Mammary microvascular endothelial cell (primary cell): Measurements from ENCODE around the gene KRTAP1-3. TPM values are rescaled to one million over a fixed set of nuclear protein-coding genes. Genes with fewer than 3 reads are reported as not detected.

Experiments used
- total RNA-seq: library from RNA; depleted of rRNA; stranded (reverse); fragments of >200 nt; gene quantifications from 2 replicates; pipeline ENCODE4 v1.2.3, GENCODE V29; 2015

KRTAP1-3 gene
- not detected in 2 replicates for total RNA-seq

GRCh38 chr17:41034346-41034935 is at the start of gene KRTAP1-3:
Gene KRTAP1-3, minus strand, starts transcription at chr17:41034874. Its CDS starts 53 bp downstream, at chr17:41034821.

GRCh38 chr17:41084100-41084856 is 49.6 kb upstream of the KRTAP1-3 start, which contains the start of gene KRTAP4-7:
Gene KRTAP4-7, plus strand, starts transcription at chr17:41084150. Its CDS starts 57 bp downstream, at chr17:41084207.

GRCh38 chr17:41065829-41066624 is 31.4 kb upstream of the KRTAP1-3 start, which contains the start of gene KRTAP2-4:
Gene KRTAP2-4, minus strand, starts transcription at chr17:41065879. Its CDS starts 34 bp downstream, at chr17:41065845.

GRCh38 chr17:41060052-41060604 is 25.5 kb upstream of the KRTAP1-3 start, which contains the start of gene KRTAP2-3:
Gene KRTAP2-3, minus strand, starts transcription at chr17:41060114. Its CDS starts 64 bp downstream, at chr17:41060050.

GRCh38 chr17:41055130-41055529 is 20.5 kb upstream of the KRTAP1-3 start, which contains the start of gene KRTAP2-2:
Gene KRTAP2-2, minus strand, starts transcription at chr17:41055230. Its CDS starts 19 bp downstream, at chr17:41055211.

GRCh38 chr17:41046735-41047465 is 12.2 kb upstream of the KRTAP1-3 start, which contains the start of gene KRTAP2-1:
Gene KRTAP2-1, minus strand, starts transcription at chr17:41047316. Its CDS starts 49 bp downstream, at chr17:41047267.

GRCh38 chr17:41040783-41041571 is 6.3 kb upstream of the KRTAP1-3 start, which contains the start of gene KRTAP1-1:
Gene KRTAP1-1, minus strand, starts transcription at chr17:41041450. Its CDS starts 53 bp downstream, at chr17:41041397.

GRCh38 chr17:41029633-41030245 is 4.9 kb downstream of the KRTAP1-3 start, which contains the start of gene KRTAP1-4:
Gene KRTAP1-4, minus strand, starts transcription at chr17:41030195. Its CDS starts 117 bp downstream, at chr17:41030078.

GRCh38 chr17:41026715-41027471 is 7.8 kb downstream of the KRTAP1-3 start, which contains the start of gene KRTAP1-5:
Gene KRTAP1-5, minus strand, starts transcription at chr17:41027208. Its CDS starts 53 bp downstream, at chr17:41027155.

GRCh38 chr17:41008811-41009210 is 25.9 kb downstream of the KRTAP1-3 start, which contains the start of gene KRTAP3-1:
Gene KRTAP3-1, minus strand, starts transcription at chr17:41009128. Its CDS starts 54 bp downstream, at chr17:41009074.

GRCh38 chr17:40999563-40999962 is 35.1 kb downstream of the KRTAP1-3 start, which contains the start of gene KRTAP3-2:
Gene KRTAP3-2, minus strand, starts transcription at chr17:40999906. Its CDS starts 53 bp downstream, at chr17:40999853.

GRCh38 chr17:40993839-40994238 is 40.8 kb downstream of the KRTAP1-3 start, which contains the start of gene KRTAP3-3:
Gene KRTAP3-3, minus strand, starts transcription at chr17:40994164. Its CDS starts 67 bp downstream, at chr17:40994097.

GRCh38 chr17:40984226-40984625 is 50.4 kb downstream of the KRTAP1-3 start, which contains the start of gene KRT40:
Gene KRT40, minus strand, starts transcription at chr17:40984326. Its CDS starts 53 bp downstream, at chr17:40984273.

Other genes starting within 250 kb of the KRTAP1-3 start
- gene KRT28, start 234.9 kb downstream of the KRTAP1-3 start, total RNA-seq: not detected in 2 replicates
- gene KRT10, start 212.3 kb downstream of the KRTAP1-3 start, total RNA-seq: 21.9 and 23.3 TPM in 2 replicates
- not detected in 2 replicates for gene KRT12, start 167.7 kb downstream of the KRTAP1-3 start, total RNA-seq
- gene KRT20, start 149.6 kb downstream of the KRTAP1-3 start, total RNA-seq: not detected in 2 replicates
- gene KRT23, start 97.2 kb downstream of the KRTAP1-3 start, total RNA-seq: not detected in 2 replicates
- not detected in 2 replicates for gene KRT39, start 67.9 kb downstream of the KRTAP1-3 start, total RNA-seq
- gene KRT40, start 50.5 kb downstream of the KRTAP1-3 start, total RNA-seq: not detected in 2 replicates
- not detected in 2 replicates for gene KRTAP3-3, start 40.7 kb downstream of the KRTAP1-3 start, total RNA-seq
- not detected in 2 replicates for gene KRTAP3-2, start 35.0 kb downstream of the KRTAP1-3 start, total RNA-seq
- not detected in 2 replicates for gene KRTAP3-1, start 25.7 kb downstream of the KRTAP1-3 start, total RNA-seq
- gene KRTAP1-5, start 7.7 kb downstream of the KRTAP1-3 start, total RNA-seq: not detected in 2 replicates
- gene KRTAP1-4, start 4.7 kb downstream of the KRTAP1-3 start, total RNA-seq: not detected in 2 replicates
- gene KRTAP1-1, start 6.6 kb upstream of the KRTAP1-3 start, total RNA-seq: not detected in 2 replicates
- gene KRTAP2-1, start 12.4 kb upstream of the KRTAP1-3 start, total RNA-seq: not detected in 2 replicates
- gene KRTAP2-2, start 20.4 kb upstream of the KRTAP1-3 start, total RNA-seq: not detected in 2 replicates
- gene KRTAP2-3, start 25.2 kb upstream of the KRTAP1-3 start, total RNA-seq: not detected in 2 replicates
- not detected in 2 replicates for gene KRTAP2-4, start 31.0 kb upstream of the KRTAP1-3 start, total RNA-seq
- not detected in 2 replicates for gene KRTAP4-7, start 49.3 kb upstream of the KRTAP1-3 start, total RNA-seq
- not detected in 2 replicates for gene KRTAP4-8, start 63.3 kb upstream of the KRTAP1-3 start, total RNA-seq
- gene KRTAP4-16, start 67.3 kb upstream of the KRTAP1-3 start, total RNA-seq: not detected in 2 replicates
- gene KRTAP4-9, start 70.5 kb upstream of the KRTAP1-3 start, total RNA-seq: not detected in 2 replicates
- gene KRTAP4-11, start 83.5 kb upstream of the KRTAP1-3 start, total RNA-seq: not detected in 2 replicates
- gene KRTAP4-12, start 89.3 kb upstream of the KRTAP1-3 start, total RNA-seq: not detected in 2 replicates
- not detected in 2 replicates for gene KRTAP4-6, start 105.7 kb upstream of the KRTAP1-3 start, total RNA-seq
- gene KRTAP4-5, start 115.0 kb upstream of the KRTAP1-3 start, total RNA-seq: not detected in 2 replicates
- gene KRTAP4-4, start 125.9 kb upstream of the KRTAP1-3 start, total RNA-seq: not detected in 2 replicates
- not detected in 2 replicates for gene KRTAP4-3, start 133.3 kb upstream of the KRTAP1-3 start, total RNA-seq
- not detected in 2 replicates for gene KRTAP4-2, start 143.3 kb upstream of the KRTAP1-3 start, total RNA-seq
- gene KRTAP4-1, start 150.0 kb upstream of the KRTAP1-3 start, total RNA-seq: not detected in 2 replicates
- not detected in 2 replicates for gene KRTAP9-1, start 155.0 kb upstream of the KRTAP1-3 start, total RNA-seq
- not detected in 2 replicates for gene KRTAP9-2, start 191.8 kb upstream of the KRTAP1-3 start, total RNA-seq
- gene KRTAP9-3, start 197.6 kb upstream of the KRTAP1-3 start, total RNA-seq: not detected in 2 replicates
- not detected in 2 replicates for gene KRTAP9-8, start 203.1 kb upstream of the KRTAP1-3 start, total RNA-seq
- not detected in 2 replicates for gene KRTAP9-4, start 214.8 kb upstream of the KRTAP1-3 start, total RNA-seq
- gene KRTAP9-9, start 220.5 kb upstream of the KRTAP1-3 start, total RNA-seq: not detected in 2 replicates
- gene KRTAP9-6, start 230.5 kb upstream of the KRTAP1-3 start, total RNA-seq: not detected in 2 replicates
- not detected in 2 replicates for gene KRTAP9-7, start 240.8 kb upstream of the KRTAP1-3 start, total RNA-seq